Osteoblast (primary cell): Measurements from ENCODE around the gene POTEI. TPM values are rescaled to one million over a fixed set of nuclear protein-coding genes. Genes with fewer than 3 reads are reported as not detected.
"Not testable (repeated sequence)": the region's sequence is repeated elsewhere in the genome, so short reads cannot be mapped to it uniquely, and the experiment has no call there.

ENCODE experiments used
- DNase-seq: peaks from one replicate; pipeline ENCODE4 v3.0.0; 2011; ENCODE audit warnings: low spot score, mixed read lengths; ENCODE audit not compliant: insufficient read length; ENCODE audit errors: missing footprints
- H2AFZ ChIP-seq: 2 replicates; pipeline ENCODE4 v1.6.0; 2011; ENCODE audit warnings: mild to moderate bottlenecking, low read length
- H3K27ac ChIP-seq: 2 replicates; pipeline ENCODE4 v1.5.1; 2011; ENCODE audit warnings: mild to moderate bottlenecking, low read depth, low read length, moderate library complexity
- H3K27me3 ChIP-seq: 2 replicates; pipeline ENCODE4 v1.6.0; 2012; ENCODE audit warnings: mild to moderate bottlenecking, control low read depth, inconsistent platforms, low read length, moderate library complexity; ENCODE audit not compliant: insufficient read depth
- H3K36me3 ChIP-seq: 2 replicates; pipeline ENCODE4 v1.5.1; 2011; ENCODE audit warnings: mild to moderate bottlenecking, low read length, control low read depth, moderate library complexity; ENCODE audit not compliant: insufficient read depth
- H3K4me1 ChIP-seq: 2 replicates; pipeline ENCODE4 v1.5.1; 2011; ENCODE audit warnings: mild to moderate bottlenecking, low read length, control low read depth, moderate library complexity; ENCODE audit not compliant: insufficient read depth
- H3K4me2 ChIP-seq: 2 replicates; pipeline ENCODE4 v1.6.0; 2011; ENCODE audit warnings: mild to moderate bottlenecking, low read length; ENCODE audit not compliant: insufficient read depth
- H3K4me3 ChIP-seq: fragments of 200-600 bp; sonication (generic); 3 replicates; pipeline ENCODE4 v1.5.1; 2012; ENCODE audit warnings: mild to moderate bottlenecking, low read length, inconsistent platforms; ENCODE audit not compliant: insufficient read depth
- H3K79me2 ChIP-seq: 2 replicates; pipeline ENCODE4 v1.6.0; 2012; ENCODE audit warnings: mild to moderate bottlenecking, low read length, control low read depth, inconsistent platforms; ENCODE audit not compliant: insufficient read depth
- H3K9me3 ChIP-seq: 2 replicates; pipeline ENCODE4 v1.5.1; 2011; ENCODE audit warnings: low read depth, low read length, control low read depth
- H4K20me1 ChIP-seq: 2 replicates; pipeline ENCODE4 v1.6.0; 2012; ENCODE audit warnings: mild to moderate bottlenecking, low read length, control low read depth; ENCODE audit not compliant: insufficient read depth
- small RNA-seq: library from RNA; depleted of rRNA; stranded (forward); fragments of <200 nt; gene quantifications from one replicate; pipeline ENCODE3, GENCODE V24; 2012
- total RNA-seq: library from RNA; depleted of rRNA; stranded (reverse); fragments of >200 nt; gene quantifications from 2 replicates; pipeline ENCODE4 v1.2.3, GENCODE V29; 2012

POTEI gene
- total RNA-seq, 1 donor, result not detected

DNA sequence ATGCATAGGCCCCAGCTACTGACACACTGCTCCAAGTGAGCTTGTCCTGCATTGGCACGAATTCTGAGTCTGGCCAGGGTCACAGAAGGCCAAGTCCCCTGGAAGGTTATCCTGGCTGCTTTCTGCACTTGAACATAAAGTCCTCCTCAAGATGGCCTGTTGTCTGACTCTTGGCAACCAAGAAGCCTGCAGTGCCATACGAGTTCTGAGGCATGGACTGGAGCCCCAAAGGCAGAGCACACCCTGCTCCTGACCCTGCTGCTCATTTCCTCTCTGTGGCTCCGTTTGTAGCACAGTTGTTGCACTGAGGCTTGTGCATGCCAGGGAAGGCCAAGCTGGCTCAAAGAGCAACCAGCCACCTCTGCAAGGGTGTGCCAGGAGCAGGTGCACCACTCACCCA is 57.9 kb downstream of the POTEI start:
- not testable (repeated sequence) for H3K9me3 ChIP-seq, H3K36me3 ChIP-seq, H4K20me1 ChIP-seq, H2AFZ ChIP-seq, H3K27ac ChIP-seq, H3K4me1 ChIP-seq, H3K27me3 ChIP-seq, H3K4me2 ChIP-seq, H3K79me2 ChIP-seq, DNase-seq, H3K4me3 ChIP-seq

DNA sequence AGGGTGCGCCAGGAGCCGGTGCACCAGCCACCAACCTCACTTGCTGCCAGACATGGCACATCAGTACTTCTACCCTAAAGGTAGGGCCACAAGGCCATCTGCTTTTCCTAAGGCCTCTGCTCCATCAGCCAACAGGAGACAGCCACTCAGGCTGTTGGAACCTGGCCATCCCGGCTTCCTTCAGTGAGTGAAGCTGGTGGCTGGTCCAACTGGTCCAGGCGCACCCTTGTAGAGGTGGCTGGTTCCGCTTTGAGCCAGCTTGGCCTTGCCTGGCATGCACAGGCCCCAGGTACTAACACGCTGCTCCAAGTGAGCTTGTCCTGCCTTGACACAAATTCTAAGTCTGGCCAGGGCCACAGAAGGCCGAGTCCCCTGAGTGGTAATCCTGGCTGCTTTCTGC is 58.8 kb downstream of the POTEI start:
- H3K4me1 ChIP-seq, H3K36me3 ChIP-seq, H3K79me2 ChIP-seq, H4K20me1 ChIP-seq, DNase-seq, H3K27ac ChIP-seq, H3K27me3 ChIP-seq, H3K4me2 ChIP-seq, H3K4me3 ChIP-seq, H2AFZ ChIP-seq, H3K9me3 ChIP-seq: not testable (repeated sequence)

DNA sequence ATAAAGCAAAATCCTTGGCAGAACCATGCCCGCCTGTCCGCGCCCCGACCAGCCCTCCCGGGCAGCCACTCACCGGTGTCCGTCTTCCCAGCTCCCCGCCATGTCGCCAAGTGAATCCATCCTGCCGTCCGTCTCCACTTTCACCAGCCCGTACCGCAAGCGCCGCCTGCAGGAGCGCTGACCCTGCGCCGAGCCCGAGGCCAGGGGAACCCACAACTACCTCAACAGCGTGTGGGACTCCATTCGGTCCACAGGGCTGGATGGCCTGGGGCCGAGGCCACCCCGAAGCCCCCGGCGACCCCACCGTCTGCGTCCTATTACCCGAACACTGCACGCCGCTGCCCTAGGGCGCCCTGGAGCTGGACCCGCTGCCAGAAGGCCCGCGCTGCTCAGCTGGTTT is 81.5 kb downstream of the POTEI start:
- not testable (repeated sequence) for H3K27ac ChIP-seq, H3K4me3 ChIP-seq, H3K79me2 ChIP-seq, H2AFZ ChIP-seq, H3K27me3 ChIP-seq, H3K36me3 ChIP-seq, H3K9me3 ChIP-seq, H4K20me1 ChIP-seq, DNase-seq, H3K4me1 ChIP-seq
- peak overlapping the region; percentile 28 for H3K4me2 ChIP-seq

DNA sequence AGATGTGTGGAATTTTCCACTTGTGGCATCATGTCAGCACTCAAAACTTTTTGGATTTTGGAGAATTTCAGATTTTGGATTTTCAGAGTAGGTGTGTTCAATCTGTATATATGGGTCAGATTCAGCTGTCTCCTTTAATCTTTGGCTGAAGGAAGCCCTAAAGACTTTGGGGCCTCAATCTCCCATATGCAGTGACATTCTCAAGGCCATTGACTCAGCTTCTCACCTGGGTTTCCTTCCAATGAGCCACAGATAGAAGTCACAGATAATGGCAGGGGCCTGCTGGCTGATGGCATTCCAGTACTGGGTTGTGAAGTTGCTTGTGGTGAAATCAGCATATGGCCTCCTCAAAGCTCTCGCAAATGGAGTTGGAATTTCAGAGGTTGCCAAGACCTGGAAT is 90.3 kb downstream of the POTEI start:
- not testable (repeated sequence) for H3K36me3 ChIP-seq, H2AFZ ChIP-seq, H3K79me2 ChIP-seq, H3K27ac ChIP-seq, H3K9me3 ChIP-seq, H3K27me3 ChIP-seq, H4K20me1 ChIP-seq, H3K4me2 ChIP-seq, DNase-seq, H3K4me3 ChIP-seq, H3K4me1 ChIP-seq

DNA sequence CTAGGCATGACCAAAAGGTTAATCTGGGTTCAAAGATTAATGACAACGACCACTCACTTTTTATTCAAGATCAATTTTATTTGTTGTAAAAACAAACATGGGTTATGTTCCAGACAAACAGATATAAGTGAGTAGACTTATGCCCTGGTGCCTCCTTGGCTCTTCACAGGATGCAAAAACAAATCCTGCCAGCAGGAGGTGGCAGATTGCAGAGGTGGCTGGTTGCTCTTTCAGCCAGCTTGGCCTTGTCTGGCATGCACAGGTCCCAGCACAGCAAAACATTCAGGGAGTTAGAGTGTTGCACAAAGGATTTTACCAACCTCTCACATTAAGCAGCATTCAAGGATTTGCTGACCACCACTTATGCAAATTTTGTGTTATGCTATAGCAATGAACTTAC is 92.4 kb downstream of the POTEI start:
- DNase-seq, H3K4me3 ChIP-seq, H2AFZ ChIP-seq, H3K79me2 ChIP-seq, H3K4me1 ChIP-seq, H3K9me3 ChIP-seq, H3K27ac ChIP-seq, H3K27me3 ChIP-seq, H4K20me1 ChIP-seq, H3K36me3 ChIP-seq, H3K4me2 ChIP-seq: not testable (repeated sequence)

Small RNAs within 50 kb of the gene (small RNA-seq; reads per million reads assigned to genes)
- gene RF00017, result not detected
- not detected for gene RNU6-473P

Other genes starting within 250 kb of the POTEI start
- gene IMP4, start 166.4 kb downstream of the POTEI start, total RNA-seq, result 54.8 and 55.7 TPM in 2 replicates
- gene PTPN18, start 153.3 kb downstream of the POTEI start, total RNA-seq, result 28.6 and 29.0 TPM in 2 replicates
- not detected in 2 replicates for gene CFC1B, start 11.9 kb upstream of the POTEI start, total RNA-seq
- gene CFC1, start 90.2 kb upstream of the POTEI start, total RNA-seq, result not detected in 2 replicates
- gene POTEJ, start 102.1 kb upstream of the POTEI start, total RNA-seq, result not detected in 2 replicates
- gene GPR148, start 219.7 kb upstream of the POTEI start, total RNA-seq, result not detected in 2 replicates
- gene AMER3, start 246.2 kb upstream of the POTEI start, total RNA-seq, result not detected in 2 replicates